Fibroblast of mammary gland (primary cell): ENCODE results near the gene CRYBA2.

Experiments
- DNase-seq: peaks from one replicate; pipeline ENCODE4 v3.0.0-alpha.2; 2010; ENCODE audit warnings: low read depth
- H3K4me3 ChIP-seq: 2 replicates; pipeline ENCODE4 v1.5.1; 2011; ENCODE audit warnings: low read depth, mild to moderate bottlenecking, low read length, moderate library complexity; ENCODE audit not compliant: control insufficient read depth
- TF ChIP-seq, protein P1 (sequence below): conservative IDR thresholded peaks from 2 replicates; pipeline ENCODE4 v1.5.1; 2011; ENCODE audit warnings: low read depth, low read length, inconsistent platforms; ENCODE audit not compliant: control insufficient read depth, insufficient read depth

Gene CRYBA2

DNA sequence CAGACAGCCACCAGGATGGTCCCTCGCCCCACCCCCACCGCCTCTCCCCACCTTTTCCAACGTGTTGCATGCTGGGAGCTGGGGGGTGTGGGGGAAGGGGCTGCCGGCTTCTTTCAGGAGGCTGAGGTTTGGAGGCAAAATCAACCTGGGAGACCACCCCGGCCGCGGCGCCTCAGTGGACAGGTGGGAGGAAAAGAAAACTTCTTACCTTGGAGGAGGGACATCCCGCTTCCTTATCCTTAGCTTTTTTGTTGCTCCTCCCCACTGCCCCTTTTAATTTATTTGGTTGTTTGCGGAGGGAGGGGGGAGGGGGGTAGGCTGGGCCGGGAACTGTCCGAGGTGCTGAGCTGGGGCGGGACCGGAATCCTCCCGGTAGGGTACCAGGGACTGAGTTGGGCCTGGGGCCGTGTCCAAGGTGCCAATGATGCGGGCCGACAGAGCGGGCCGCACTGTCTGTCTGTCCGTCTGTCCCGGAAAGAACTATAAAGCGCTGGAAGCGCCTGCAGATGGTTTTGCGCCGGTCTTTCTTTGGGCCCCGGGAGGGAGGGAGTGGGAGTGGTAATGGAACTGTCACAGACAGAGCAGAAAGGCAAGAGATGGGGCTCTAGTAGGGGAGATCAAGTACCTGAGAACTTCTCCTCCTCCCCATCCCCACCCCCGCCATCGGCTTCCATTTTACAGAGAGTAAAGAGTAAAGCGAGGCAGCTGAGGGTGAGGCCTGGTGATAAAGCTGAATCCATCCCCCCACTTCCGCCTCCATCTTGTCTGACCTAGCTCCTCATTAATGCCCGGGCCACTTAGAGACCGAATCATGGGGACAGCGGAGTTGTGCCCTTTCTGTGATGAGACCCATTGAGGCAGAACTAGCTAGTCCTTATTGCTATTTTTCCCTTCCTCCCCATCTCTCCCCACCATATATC lies 31.3 kb downstream of the CRYBA2 start:
- H3K4me3 ChIP-seq, result no peak overlapping the region
- DNase-seq, result no peak
- TF ChIP-seq, protein P1, sequence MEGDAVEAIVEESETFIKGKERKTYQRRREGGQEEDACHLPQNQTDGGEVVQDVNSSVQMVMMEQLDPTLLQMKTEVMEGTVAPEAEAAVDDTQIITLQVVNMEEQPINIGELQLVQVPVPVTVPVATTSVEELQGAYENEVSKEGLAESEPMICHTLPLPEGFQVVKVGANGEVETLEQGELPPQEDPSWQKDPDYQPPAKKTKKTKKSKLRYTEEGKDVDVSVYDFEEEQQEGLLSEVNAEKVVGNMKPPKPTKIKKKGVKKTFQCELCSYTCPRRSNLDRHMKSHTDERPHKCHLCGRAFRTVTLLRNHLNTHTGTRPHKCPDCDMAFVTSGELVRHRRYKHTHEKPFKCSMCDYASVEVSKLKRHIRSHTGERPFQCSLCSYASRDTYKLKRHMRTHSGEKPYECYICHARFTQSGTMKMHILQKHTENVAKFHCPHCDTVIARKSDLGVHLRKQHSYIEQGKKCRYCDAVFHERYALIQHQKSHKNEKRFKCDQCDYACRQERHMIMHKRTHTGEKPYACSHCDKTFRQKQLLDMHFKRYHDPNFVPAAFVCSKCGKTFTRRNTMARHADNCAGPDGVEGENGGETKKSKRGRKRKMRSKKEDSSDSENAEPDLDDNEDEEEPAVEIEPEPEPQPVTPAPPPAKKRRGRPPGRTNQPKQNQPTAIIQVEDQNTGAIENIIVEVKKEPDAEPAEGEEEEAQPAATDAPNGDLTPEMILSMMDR, result no peak

DNA sequence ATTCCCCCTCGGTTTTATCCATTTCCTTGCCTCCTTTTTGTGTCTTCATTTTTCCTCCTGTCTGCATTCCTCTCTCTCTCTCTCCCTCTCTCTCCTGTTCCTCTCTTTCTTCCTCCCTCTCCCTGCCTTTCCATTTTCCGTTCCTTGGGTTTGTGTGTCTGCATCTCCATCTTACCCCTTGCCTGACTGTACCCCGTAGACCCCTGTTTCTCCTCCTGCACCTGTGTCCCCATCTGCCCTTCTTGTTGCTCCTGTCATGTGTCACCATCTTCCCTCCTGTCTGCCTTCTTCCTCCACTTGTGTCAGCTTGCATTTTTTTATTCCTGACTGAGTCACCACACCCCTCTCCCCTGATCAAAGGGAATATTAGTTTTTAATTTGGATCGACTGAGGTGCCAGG lies 32.0 kb downstream of the CRYBA2 start:
- no peak overlapping the region for H3K4me3 ChIP-seq
- no peak for DNase-seq
- TF ChIP-seq, protein P1, result no peak

DNA sequence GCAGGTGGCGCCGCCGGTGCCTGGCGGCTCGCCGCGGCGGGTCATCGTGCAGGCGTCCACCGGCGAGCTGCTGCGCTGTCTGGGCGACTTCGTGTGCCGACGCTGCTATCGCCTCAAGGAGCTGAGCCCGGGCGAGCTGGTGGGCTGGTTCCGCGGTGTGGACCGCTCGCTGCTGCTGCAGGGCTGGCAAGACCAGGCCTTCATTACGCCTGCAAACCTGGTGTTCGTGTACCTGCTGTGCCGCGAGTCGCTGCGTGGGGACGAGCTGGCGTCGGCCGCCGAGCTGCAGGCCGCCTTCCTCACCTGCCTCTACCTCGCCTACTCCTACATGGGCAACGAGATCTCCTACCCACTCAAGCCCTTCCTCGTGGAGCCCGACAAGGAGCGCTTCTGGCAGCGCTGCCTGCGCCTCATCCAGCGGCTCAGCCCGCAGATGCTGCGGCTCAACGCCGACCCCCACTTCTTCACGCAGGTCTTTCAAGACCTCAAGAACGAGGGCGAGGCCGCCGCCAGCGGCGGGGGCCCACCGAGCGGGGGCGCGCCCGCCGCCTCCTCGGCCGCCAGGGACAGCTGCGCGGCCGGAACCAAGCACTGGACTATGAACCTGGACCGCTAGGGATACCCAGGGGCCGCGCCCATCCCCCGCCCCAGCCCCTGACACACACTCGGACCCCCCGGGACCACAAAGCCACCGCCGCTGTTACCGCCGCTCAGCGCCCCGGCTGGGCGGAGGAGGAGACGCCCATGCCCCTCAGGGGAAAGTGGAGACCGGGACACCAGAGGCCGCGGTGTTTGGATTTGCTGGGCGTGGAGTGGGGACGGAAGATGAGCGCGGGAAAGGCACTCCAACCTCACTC lies 32.7 kb downstream of the CRYBA2 start:
- no peak for DNase-seq
- TF ChIP-seq, protein P1, result no peak
- no peak overlapping the region for H3K4me3 ChIP-seq

DNA sequence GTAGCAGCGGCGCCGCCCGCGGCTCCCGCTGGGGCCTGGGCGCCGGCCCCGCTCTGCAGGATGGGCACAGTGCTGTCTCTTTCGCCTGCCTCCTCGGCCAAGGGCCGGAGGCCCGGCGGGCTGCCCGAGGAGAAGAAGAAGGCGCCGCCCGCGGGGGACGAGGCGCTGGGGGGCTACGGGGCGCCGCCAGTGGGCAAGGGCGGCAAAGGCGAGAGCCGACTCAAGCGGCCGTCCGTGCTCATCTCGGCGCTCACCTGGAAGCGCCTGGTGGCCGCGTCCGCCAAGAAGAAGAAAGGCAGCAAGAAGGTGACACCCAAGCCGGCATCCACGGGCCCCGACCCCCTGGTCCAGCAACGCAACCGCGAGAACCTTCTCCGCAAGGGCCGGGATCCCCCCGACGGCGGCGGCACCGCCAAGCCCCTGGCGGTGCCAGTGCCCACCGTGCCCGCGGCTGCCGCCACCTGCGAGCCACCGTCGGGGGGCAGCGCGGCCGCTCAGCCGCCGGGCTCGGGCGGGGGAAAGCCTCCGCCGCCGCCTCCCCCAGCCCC lies 33.4 kb downstream of the CRYBA2 start:
- TF ChIP-seq, protein P1, result no peak
- DNase-seq, result no peak
- no peak overlapping the region for H3K4me3 ChIP-seq

DNA sequence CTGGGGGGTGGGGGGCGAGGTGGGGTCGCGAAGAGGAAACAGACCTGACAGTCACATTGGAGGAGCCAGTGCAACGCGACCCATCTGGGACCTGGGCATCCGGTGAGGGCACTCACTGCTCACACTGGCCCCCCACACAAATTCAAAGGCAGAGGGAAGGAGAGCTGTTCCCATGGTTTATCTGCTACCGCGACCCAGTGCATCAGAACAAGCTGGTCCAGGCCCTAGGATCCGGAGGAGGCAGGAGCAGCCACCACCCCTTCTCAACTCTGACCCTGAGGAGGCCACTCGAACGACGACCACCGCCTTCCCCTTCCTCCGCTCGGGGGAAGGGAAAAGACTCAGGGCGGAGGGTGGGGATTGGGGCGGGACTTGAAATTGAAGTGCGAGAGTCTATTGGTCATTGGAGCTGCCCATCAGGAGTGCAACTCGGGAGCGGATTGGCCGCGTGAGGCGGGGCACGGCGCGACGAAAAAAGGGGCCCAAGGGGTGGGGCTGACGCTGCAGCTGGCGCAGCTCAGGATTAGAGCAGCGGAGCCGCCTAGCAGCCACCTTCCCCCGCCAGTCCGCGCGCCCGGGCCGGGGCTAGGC lies 34.0 kb downstream of the CRYBA2 start, which contains the start of gene CDK5R2:
Gene CDK5R2 (plus strand): TSS at position 526 of the 591 bp plus-strand sequence. CDS start 155 bp downstream, outside the sequence.
- TF ChIP-seq, protein P1, result no peak
- H3K4me3 ChIP-seq, result peak within 1 kb of the TSS; percentile 40
- DNase-seq, result peak; percentile 79

DNA sequence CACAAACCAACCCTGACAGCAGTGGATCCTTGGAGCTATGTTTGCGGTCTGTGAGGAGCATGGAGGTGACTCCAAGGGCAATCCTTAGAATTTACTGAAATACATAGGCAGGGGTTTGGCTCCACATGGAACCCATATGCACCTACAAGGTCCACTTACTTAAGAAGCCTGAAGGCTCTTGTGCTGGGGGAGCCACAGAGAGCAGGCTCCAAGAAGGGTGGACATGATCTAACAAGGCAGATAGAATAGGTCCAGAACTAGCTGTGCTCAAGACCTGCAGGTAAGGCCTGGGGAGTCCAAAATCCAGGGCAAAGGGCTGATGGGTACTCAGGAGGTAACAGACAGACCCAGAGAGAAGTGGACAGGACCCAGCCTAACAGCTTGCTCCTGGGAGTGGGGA lies 34.9 kb downstream of the CRYBA2 start:
- TF ChIP-seq, protein P1, result no peak
- no peak overlapping the region for H3K4me3 ChIP-seq
- no peak for DNase-seq
